GM19463 (cell line): ENCODE results near the gene EEF2KMT.
"Not testable (repeated sequence)": the region's sequence is repeated elsewhere in the genome, so short reads cannot be mapped to it uniquely, and the experiment has no call there.

Experiments
- ATAC-seq: cut with Tn5 transposase; IDR thresholded peaks from one replicate; pipeline ENCODE4 v1.9.1; 2021; ENCODE audit warnings: mild to moderate bottlenecking, moderate library complexity; ENCODE audit not compliant: unreplicated experiment

EEF2KMT gene

DNA sequence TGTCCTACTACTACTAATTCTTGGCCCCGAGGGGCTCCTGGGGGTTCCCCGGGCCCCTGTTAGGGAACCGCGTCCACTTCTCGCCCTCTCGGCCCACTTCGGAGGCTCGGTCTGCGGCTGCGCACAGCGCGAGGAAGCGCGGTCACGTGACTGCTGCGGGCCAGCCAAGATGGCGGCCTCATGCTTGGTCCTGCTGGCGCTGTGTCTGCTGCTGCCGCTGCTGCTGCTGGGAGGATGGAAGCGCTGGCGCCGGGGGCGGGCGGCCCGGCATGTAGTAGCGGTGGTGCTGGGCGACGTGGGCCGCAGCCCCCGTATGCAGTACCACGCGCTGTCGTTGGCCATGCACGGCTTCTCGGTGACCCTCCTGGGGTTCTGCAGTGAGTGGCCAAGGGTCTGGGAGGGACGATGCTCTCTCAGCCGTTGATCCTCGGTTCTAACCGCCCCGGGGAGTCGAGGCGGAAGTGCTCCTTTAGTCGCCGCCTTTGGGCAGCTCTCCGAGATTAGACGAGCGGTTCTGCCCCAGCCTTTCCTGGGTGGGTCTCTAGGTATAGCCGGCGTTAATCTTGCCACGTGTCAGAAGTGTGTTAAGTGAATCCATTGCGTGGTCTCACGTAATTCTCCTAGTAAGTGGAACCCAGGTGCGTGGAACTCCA is 25.8 kb downstream of the EEF2KMT start, which contains the start of gene ALG1:
ALG1 (plus strand) TSS at position 163 of the 653 bp plus-strand sequence; CDS start at position 170, 7 bp downstream.
- ATAC-seq, result peak; percentile 91

- no peak for ATAC-seq
Measured at GRCh38 chr16:5071341-5071680, 26.3 kb downstream of the EEF2KMT start.

GRCh38 chr16:5070431-5071186 is 27.0 kb downstream of the EEF2KMT start:
- ATAC-seq, result no peak

GRCh38 chr16:5069854-5070253 is 27.7 kb downstream of the EEF2KMT start:
- no peak for ATAC-seq

GRCh38 chr16:5069048-5069447 is 28.5 kb downstream of the EEF2KMT start:
- no peak for ATAC-seq

DNA sequence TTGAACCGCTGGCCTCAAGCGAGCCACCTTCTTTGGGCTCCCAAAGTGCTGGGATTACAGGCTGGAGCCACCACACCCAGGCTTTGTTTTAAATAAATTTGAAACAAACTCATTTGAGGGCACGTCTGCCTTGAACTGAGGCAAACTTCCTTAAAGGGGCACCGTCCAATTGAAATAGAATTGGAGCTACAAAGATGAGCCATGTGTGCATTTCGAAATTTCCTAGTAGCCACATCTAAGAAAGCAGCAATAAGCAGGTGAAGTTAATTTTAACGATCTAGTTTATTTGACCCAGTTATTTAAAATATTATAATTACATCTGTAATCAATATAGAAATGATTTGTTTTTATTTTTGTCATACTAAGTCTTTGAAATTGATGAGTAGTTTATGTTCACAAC is 31.1 kb downstream of the EEF2KMT start:
- no peak for ATAC-seq

- ATAC-seq, result no peak
Measured at GRCh38 chr16:5065813-5066212, 31.8 kb downstream of the EEF2KMT start, which contains the start of gene C16orf89. Gene C16orf89 (minus strand): TSS chr16:5065956. CDS start chr16:5065908, 48 bp downstream.

DNA sequence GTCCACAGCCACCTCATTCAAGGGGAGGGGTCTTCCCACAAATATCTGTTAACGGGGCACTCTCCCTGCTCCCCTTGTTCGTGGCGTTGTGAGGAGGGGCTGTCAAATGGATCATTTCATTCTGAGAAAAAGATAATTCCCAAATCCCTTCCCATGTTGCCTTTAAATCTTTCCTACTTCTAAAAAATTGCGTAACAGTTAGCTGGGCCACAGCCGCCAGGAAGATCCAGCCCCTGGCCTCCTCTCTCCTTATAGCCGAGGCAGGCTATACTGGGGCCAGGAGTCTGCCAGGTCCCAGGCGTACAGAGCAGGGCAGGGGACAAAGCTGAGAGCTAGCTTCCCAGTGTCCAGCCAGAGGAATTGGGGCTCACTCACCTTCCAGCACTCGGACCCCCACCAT is 32.3 kb downstream of the EEF2KMT start:
- ATAC-seq, result no peak

DNA sequence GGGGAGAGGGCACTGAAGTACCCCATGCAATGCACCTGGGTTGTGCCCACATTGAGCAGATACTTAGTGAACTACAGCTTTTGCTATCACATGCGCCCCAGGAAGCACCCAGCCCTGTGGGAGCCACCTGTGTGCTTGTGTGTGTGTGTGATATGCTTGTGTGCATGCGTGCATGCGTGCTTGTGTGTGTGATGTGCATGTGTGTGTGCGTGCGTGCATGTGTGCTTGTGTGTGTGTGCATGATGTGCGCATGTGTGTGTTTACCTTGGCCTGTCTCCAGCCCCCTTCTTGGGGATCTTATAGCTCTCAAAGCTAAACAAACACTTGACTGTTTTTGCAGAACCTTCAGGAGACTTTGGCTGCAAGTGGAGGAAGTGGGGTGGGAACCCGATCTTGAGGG is 32.7 kb downstream of the EEF2KMT start:
- ATAC-seq, result no peak

- ATAC-seq, result no peak
Measured at GRCh38 chr16:5062790-5063765, 34.5 kb downstream of the EEF2KMT start.

- no peak for ATAC-seq
Measured at GRCh38 chr16:5062051-5062450, 35.5 kb downstream of the EEF2KMT start.

DNA sequence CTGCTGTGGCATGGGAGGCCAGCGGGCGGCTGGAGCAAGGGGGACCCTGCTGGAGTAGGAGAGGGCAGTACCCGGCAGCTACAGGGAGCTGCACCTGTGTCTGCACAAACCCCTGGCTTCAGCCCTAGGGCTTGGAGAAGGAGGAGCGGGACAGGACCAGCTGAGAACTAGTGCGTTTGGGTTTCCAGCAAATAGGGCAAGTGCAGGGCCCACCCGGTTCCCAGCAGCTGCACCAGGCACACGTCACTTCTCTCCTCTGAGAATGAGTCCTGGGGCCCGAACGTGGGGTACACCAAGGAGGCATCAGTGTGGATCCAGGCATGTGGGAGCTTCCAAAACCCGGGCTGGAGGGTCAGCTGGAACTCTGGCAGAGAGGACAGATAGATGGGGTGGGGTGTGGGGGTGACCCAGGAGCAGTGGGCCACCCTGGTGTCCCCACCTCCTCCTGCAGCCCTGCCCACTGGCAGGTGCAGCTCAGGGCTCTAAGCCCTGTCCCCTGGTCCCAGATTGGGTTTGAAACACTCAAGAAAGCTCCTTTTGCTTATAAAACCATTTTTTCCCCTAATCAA is 37.4 kb downstream of the EEF2KMT start:
- ATAC-seq, result no peak

DNA sequence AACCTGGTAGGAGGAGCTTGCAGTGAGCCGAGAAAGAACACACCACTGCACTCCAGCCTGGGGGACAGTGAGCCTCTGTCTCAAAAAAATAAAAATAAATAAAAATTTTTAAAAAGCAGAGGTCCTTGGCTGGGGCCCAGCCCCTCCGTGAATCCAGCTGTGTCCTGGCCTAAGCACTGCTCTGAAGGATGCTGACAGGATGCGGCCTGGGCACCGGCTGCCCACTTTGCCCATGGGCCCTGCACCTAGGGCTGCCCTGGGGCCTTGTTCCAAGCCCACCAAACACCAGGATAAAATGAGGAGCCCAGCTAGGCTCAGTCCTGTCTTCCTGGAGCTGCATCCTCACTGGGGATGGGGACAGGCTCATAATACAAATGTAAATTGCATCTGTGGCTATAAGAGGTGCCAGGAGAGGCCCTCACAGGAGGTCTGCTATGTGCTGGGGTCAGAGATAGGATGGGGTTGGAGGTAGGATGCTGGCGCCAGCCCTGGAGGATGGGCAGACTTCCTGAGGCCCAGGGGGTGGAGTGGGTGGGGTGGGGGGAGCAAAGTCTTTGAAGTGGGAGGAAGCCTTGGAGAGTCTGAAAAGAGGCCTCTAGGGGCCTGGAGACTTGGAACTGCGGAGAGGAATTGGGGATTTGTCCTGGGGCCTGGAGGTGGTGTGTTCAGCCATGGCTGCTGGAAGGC is 38.1 kb downstream of the EEF2KMT start:
- ATAC-seq, result no peak

- no peak for ATAC-seq
Measured at GRCh38 chr16:5058476-5058875, 39.1 kb downstream of the EEF2KMT start.

GRCh38 chr16:5056352-5056751 is 41.2 kb downstream of the EEF2KMT start:
- no peak for ATAC-seq

DNA sequence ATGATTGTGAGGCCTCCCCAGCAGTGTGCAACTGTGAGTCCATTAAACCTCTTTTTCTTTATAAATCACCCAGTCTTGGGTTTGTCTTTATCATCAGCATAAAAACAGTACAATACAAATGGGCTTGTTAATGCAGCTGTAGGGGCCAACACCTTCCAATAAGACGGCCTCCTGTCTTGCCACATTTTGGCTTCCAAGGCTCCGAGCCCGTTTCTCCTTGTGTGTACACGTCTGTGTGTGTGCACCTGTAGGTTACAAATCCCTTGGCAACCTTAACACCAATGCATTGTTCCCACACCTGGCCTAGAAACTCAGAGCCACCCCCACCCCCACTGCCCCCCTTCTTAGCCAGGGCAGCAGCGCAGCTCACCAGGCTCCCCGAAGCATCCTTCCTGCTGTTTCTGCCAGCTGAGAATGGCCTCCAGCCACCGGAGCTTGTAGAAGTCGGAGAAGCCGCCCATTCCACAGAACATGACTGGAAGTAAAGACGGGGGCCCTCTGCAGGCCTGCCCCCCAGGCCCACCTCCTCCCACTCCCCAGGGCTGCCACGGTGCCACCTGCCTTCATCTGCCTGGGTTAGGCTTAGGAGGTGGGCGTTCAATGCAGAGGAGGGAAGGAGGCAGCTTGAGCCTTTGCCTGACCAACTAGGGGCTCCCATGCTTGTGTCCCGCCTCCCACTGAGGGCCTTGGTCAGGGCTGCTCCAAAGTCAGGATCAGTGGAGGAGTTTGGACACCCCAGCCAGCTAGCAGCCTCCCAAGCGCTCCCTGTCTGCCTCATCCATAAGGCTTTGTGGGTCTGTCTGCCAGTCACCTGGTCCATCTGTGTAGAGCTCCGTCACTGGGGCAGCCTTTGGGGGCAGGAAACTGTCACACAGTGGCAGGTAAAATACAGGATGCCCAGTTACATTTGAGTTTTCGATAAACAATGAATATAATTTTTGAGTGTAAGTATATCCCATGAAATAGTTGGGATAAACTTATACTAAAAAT is 42.4 kb downstream of the EEF2KMT start:
- no peak for ATAC-seq

GRCh38 chr16:5046914-5047313 is 50.7 kb downstream of the EEF2KMT start:
- no peak for ATAC-seq

DNA sequence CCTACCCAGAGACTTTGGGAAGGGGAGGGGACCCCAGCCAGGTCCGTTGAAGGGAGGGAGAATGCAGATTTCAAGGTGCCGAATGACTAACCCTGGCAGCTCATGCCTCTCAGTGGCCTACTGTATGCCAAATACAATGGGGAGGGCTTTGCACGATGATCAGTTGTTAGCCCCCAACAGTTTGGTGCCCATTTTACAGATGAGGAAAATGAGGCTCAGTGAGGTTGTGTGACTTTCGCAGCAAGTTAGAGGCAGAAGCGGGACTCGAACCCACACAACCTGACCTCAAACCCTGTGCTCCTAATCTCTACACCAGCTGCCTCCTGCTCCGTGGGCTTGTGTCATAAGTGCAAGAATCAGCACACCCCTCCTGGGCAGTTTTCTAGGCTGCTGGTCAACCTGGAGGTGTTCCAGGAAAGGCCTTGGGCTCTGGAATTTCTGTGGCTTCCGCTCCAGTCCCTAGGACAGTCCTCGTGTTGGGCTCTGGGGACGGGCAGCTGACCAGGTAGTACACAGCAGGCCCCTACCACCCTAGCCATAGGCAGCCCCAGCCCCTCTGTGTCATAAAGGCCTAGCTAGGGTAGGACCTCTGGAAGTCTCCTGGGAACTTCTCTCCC is 52.0 kb downstream of the EEF2KMT start:
- ATAC-seq, result no peak

GRCh38 chr16:5044581-5044980 is 53.0 kb downstream of the EEF2KMT start:
- ATAC-seq, result not testable (repeated sequence)
